CD4-positive, alpha-beta T cell (primary cell): ENCODE data around the gene ADAMTSL2. TPM values are rescaled to one million over a fixed set of nuclear protein-coding genes. Genes with fewer than 3 reads are reported as not detected.

Experiments used
- ATAC-seq: fragments of 200-7000 bp; cut with Tn5 transposase; one replicate; pipeline ENCODE4 v1.10.0; 2022; ENCODE audit warnings: mild to moderate bottlenecking; ENCODE audit not compliant: poor library complexity
- CTCF ChIA-PET: fragments of 350-600 bp; sonication (Branson Sonifier 250); formaldehyde crosslinking; loops from one replicate; lab custom pipeline; 2021; ENCODE audit warnings: antibody characterized with exemption, inconsistent platforms; lab: Charles Lee
- POLR2A ChIA-PET: fragments of 350-600 bp; sonication (Branson Sonifier 250); formaldehyde crosslinking; loops from one replicate; lab custom pipeline; 2021; ENCODE audit warnings: antibody characterized with exemption, inconsistent platforms; lab: Charles Lee
- DNase-seq, 14 experiments: peaks; one replicate each; pipeline ENCODE4 v3.0.0-alpha.2; 2013 to 2020; ENCODE audit warnings: mixed read lengths in 2 of 14
- H3K27ac ChIP-seq, 2 donors: one replicate each; pipeline versions ENCODE4 v1.5.1 to v1.7.0; 2013; ENCODE audit warnings: low read length in 2 of 2, low read depth in 1 of 2, mild to moderate bottlenecking in 1 of 2
- H3K27me3 ChIP-seq, 2 experiments: 1 replicate in 1 of 2; 2 replicates in 1 of 2; pipeline versions ENCODE4 v1.6.1 to v1.7.0; 2013; ENCODE audit warnings: low read length in 2 of 2, control low read depth in 1 of 2, mild to moderate bottlenecking in 1 of 2, moderate library complexity in 1 of 2; ENCODE audit not compliant: insufficient read depth in 2 of 2, control insufficient read depth in 1 of 2
- H3K36me3 ChIP-seq: one replicate; pipeline ENCODE4 v1.6.1; 2013; ENCODE audit warnings: low read length, control low read depth; ENCODE audit not compliant: insufficient read depth
- H3K4me1 ChIP-seq: one replicate; pipeline ENCODE4 v1.6.1; 2013; ENCODE audit warnings: low read length, control low read depth; ENCODE audit not compliant: insufficient read depth
- H3K4me3 ChIP-seq: one replicate; pipeline ENCODE4 v1.5.1; 2013; ENCODE audit warnings: mild to moderate bottlenecking, low read length, moderate library complexity
- H3K9me3 ChIP-seq, 2 experiments: 1 replicate in 1 of 2; 2 replicates in 1 of 2; pipeline versions ENCODE4 v1.6.1 to v1.7.0; 2013; ENCODE audit warnings: low read length in 2 of 2, mild to moderate bottlenecking in 2 of 2, control low read depth in 1 of 2, moderate library complexity in 1 of 2; ENCODE audit not compliant: control insufficient read depth in 1 of 2, insufficient read depth in 1 of 2
- H3K27ac Mint-ChIP-seq: one replicate; pipeline ENCODE4 v1.8.0; 2020; ENCODE audit warnings: mixed read lengths
- H3K27me3 Mint-ChIP-seq: one replicate; pipeline ENCODE4 v1.8.0; 2021; ENCODE audit warnings: mixed read lengths
- H3K36me3 Mint-ChIP-seq: one replicate; pipeline ENCODE4 v1.8.0; 2021; ENCODE audit warnings: low read depth, mixed read lengths
- H3K4me1 Mint-ChIP-seq: one replicate; pipeline ENCODE4 v1.8.0; 2021; ENCODE audit warnings: low read depth, mixed read lengths
- H3K4me3 Mint-ChIP-seq: one replicate; pipeline ENCODE4 v1.8.0; 2020; ENCODE audit warnings: mild to moderate bottlenecking, mixed read lengths
- H3K9me3 Mint-ChIP-seq: one replicate; pipeline ENCODE4 v1.8.0; 2020; ENCODE audit warnings: mixed read lengths
- CTCF ChIP-seq: fragments of 200-600 bp; IDR thresholded peaks from one replicate; pipeline ENCODE4 v1.8.0; 2022; ENCODE audit warnings: antibody characterized with exemption, mild to moderate bottlenecking
- intact Hi-C, 2 experiments: fragments of 100-400 bp; cut with DNase I in 1 of 2; cut with micrococcal nuclease in 1 of 2; formaldehyde crosslinking; loops; one replicate each; pipeline versions ENCODE4 v1.15.1 to v1.9.0; 2023 to 2025; cut with DNase I, micrococcal nuclease
- total RNA-seq, 174 experiments: library from RNA in 2 of 174; stranded (reverse) in 2 of 174; gene quantifications; one replicate each; pipeline ENCODE4 v1.2.3 and lab custom pipeline; 2021 to 2026

Gene ADAMTSL2
- total RNA-seq, 2 experiments from 2014 or later, result 1.2 to 1.3 TPM

GRCh38 chr9:133557581-133557980 is 23.1 kb downstream of the ADAMTSL2 start:
- CTCF ChIA-PET, result no interaction called here
- Histone ChIP-seq H3K27me3 (peaks cover 9% of the 10 kb centered on the region in 2 experiments), H3K4me3 (no peak overlapping the region), H3K27ac (no peak overlapping the region), H3K4me1 (no peaks in the 10 kb centered on the region), H3K9me3 (no peaks in the 10 kb centered on the region), H3K36me3 (no peaks in the 10 kb centered on the region)
- H3K27me3 Mint-ChIP-seq, result no peaks in the 10 kb centered on the region
- H3K27ac Mint-ChIP-seq, result no peak overlapping the region
- H3K4me3 Mint-ChIP-seq, result no peak overlapping the region
- ATAC-seq (no peak), DNase-seq (no peak)
- TF ChIP-seq CTCF, result no peak
- intact Hi-C loops, result no loop called here
- no peaks in the 10 kb centered on the region for H3K36me3 Mint-ChIP-seq
- no peaks in the 10 kb centered on the region for H3K9me3 Mint-ChIP-seq
- POLR2A ChIA-PET, result no interaction called here
- peaks cover 9% of the 10 kb centered on the region for H3K4me1 Mint-ChIP-seq

GRCh38 chr9:133558191-133559126 is 24.0 kb downstream of the ADAMTSL2 start:
- ChIA-PET CTCF (no interaction called here), POLR2A (interaction anchor here (0.6 to 0.8 kb wide), 3 partner anchors 72 to 713 kb away, joined by 3 read pairs; no protein-coding TSS in a partner anchor)
- no peak overlapping the region for H3K4me3 ChIP-seq
- peaks cover 6% of the 10 kb centered on the region for H3K4me1 ChIP-seq
- Mint-ChIP-seq H3K4me3 (no peak overlapping the region), H3K36me3 (no peaks in the 10 kb centered on the region), H3K4me1 (peaks cover 9% of the 10 kb centered on the region), H3K27ac (no peak overlapping the region), H3K9me3 (no peaks in the 10 kb centered on the region), H3K27me3 (no peaks in the 10 kb centered on the region)
- intact Hi-C loops, result no loop called here
- DNase-seq (peak in 2 of 14 experiments; percentile 11 to 14), ATAC-seq (no peak)
- peaks cover 9% of the 10 kb centered on the region in 2 experiments for H3K27me3 ChIP-seq
- no peak for TF ChIP-seq CTCF
- H3K36me3 ChIP-seq, result no peaks in the 10 kb centered on the region
- H3K27ac ChIP-seq, result no peak overlapping the region
- H3K9me3 ChIP-seq, result no peaks in the 10 kb centered on the region

- no peaks in the 10 kb centered on the region for H3K36me3 ChIP-seq
- Mint-ChIP-seq H3K4me3 (no peak overlapping the region), H3K9me3 (no peaks in the 10 kb centered on the region), H3K27ac (no peak overlapping the region), H3K4me1 (peaks cover 9% of the 10 kb centered on the region), H3K27me3 (no peaks in the 10 kb centered on the region), H3K36me3 (no peaks in the 10 kb centered on the region)
- ChIA-PET POLR2A (no interaction called here), CTCF (no interaction called here)
- no peak for TF ChIP-seq CTCF
- no peak overlapping the region for H3K4me3 ChIP-seq
- no peaks in the 10 kb centered on the region for H3K9me3 ChIP-seq
- H3K27ac ChIP-seq, result no peak overlapping the region
- intact Hi-C loops, result no loop called here
- H3K4me1 ChIP-seq, result peaks cover 8% of the 10 kb centered on the region
- ATAC-seq (no peak), DNase-seq (no peak)
- H3K27me3 ChIP-seq, result peaks cover 9% of the 10 kb centered on the region in 2 experiments
Measured at GRCh38 chr9:133560311-133560710, 25.8 kb downstream of the ADAMTSL2 start.
